Nephron (organoid): ENCODE measurements around the gene RHBDL3.

Experiments used
- H3K27ac Mint-ChIP-seq, 3 experiments: 2 replicates each; pipeline ENCODE4 v1.8.0; 2020; ENCODE audit warnings: mixed read lengths in 3 of 3, mild to moderate bottlenecking in 2 of 3, moderate library complexity in 1 of 3
- H3K27me3 Mint-ChIP-seq: 2 replicates; pipeline ENCODE4 v1.8.0; 2021; ENCODE audit warnings: low read depth, mild to moderate bottlenecking, moderate library complexity, mixed read lengths
- H3K36me3 Mint-ChIP-seq: 2 replicates; pipeline ENCODE4 v1.8.0; 2020; ENCODE audit warnings: low read depth, mixed read lengths
- H3K4me1 Mint-ChIP-seq: 2 replicates; pipeline ENCODE4 v1.8.0; 2020; ENCODE audit warnings: mixed read lengths
- H3K4me3 Mint-ChIP-seq, 3 experiments: 2 replicates each; pipeline ENCODE4 v1.8.0; 2020; ENCODE audit warnings: mild to moderate bottlenecking in 3 of 3, mixed read lengths in 3 of 3, moderate library complexity in 2 of 3
- H3K9me3 Mint-ChIP-seq: 2 replicates; pipeline ENCODE4 v1.8.0; 2020; ENCODE audit warnings: mixed read lengths
- CTCF ChIP-seq, 3 experiments: fragments of 200-600 bp; sonication (generic); IDR thresholded peaks; one replicate each; pipeline ENCODE4 v1.5.0; 2021; ENCODE audit warnings: antibody characterized with exemption in 3 of 3; ENCODE audit not compliant: unreplicated experiment in 3 of 3

The RHBDL3 gene

GRCh38 chr17:32298298-32298697, 32.7 kb downstream of the RHBDL3 start:
- Mint-ChIP-seq H3K9me3 (no peaks in the 10 kb centered on the region), H3K27ac (no peak overlapping the region), H3K4me3 (no peak overlapping the region), H3K4me1 (peaks cover 20% of the 10 kb centered on the region), H3K27me3 (peaks cover 21% of the 10 kb centered on the region), H3K36me3 (no peaks in the 10 kb centered on the region)
- TF ChIP-seq CTCF (IDR thresholded peaks at IDR 0.05; ENCODE audit: unreplicated experiment in 3 of 3), result no peak

- H3K36me3 Mint-ChIP-seq, result no peaks in the 10 kb centered on the region
- H3K27ac Mint-ChIP-seq, result no peak overlapping the region
- peaks cover 22% of the 10 kb centered on the region for H3K27me3 Mint-ChIP-seq
- H3K4me1 Mint-ChIP-seq, result peaks cover 27% of the 10 kb centered on the region
- no peak overlapping the region for H3K4me3 Mint-ChIP-seq
- TF ChIP-seq CTCF (IDR thresholded peaks at IDR 0.05; ENCODE audit: unreplicated experiment in 3 of 3), result no peak
- no peaks in the 10 kb centered on the region for H3K9me3 Mint-ChIP-seq
Observed at GRCh38 chr17:32298721-32299579, 33.3 kb downstream of the RHBDL3 start.

GRCh38 chr17:32299580-32300164, 34.0 kb downstream of the RHBDL3 start:
- Mint-ChIP-seq H3K9me3 (no peaks in the 10 kb centered on the region), H3K27me3 (peaks cover 22% of the 10 kb centered on the region), H3K36me3 (no peaks in the 10 kb centered on the region), H3K4me1 (peaks cover 31% of the 10 kb centered on the region), H3K4me3 (no peak overlapping the region), H3K27ac (no peak overlapping the region)
- TF ChIP-seq CTCF (IDR thresholded peaks at IDR 0.05; ENCODE audit: unreplicated experiment in 3 of 3), result no peak

- no peaks in the 10 kb centered on the region for H3K9me3 Mint-ChIP-seq
- TF ChIP-seq CTCF (IDR thresholded peaks at IDR 0.05; ENCODE audit: unreplicated experiment in 3 of 3), result no peak
- no peak overlapping the region for H3K4me3 Mint-ChIP-seq
- H3K27ac Mint-ChIP-seq, result no peak overlapping the region
- no peaks in the 10 kb centered on the region for H3K36me3 Mint-ChIP-seq
- H3K4me1 Mint-ChIP-seq, result peaks cover 31% of the 10 kb centered on the region
- H3K27me3 Mint-ChIP-seq, result peaks cover 22% of the 10 kb centered on the region
Observed at GRCh38 chr17:32302037-32302436, 36.4 kb downstream of the RHBDL3 start.

- peaks cover 22% of the 10 kb centered on the region for H3K27me3 Mint-ChIP-seq
- no peaks in the 10 kb centered on the region for H3K9me3 Mint-ChIP-seq
- peaks cover 31% of the 10 kb centered on the region for H3K4me1 Mint-ChIP-seq
- H3K4me3 Mint-ChIP-seq, result no peak overlapping the region
- H3K36me3 Mint-ChIP-seq, result no peaks in the 10 kb centered on the region
- no peak for TF ChIP-seq CTCF (IDR thresholded peaks at IDR 0.05; ENCODE audit: unreplicated experiment in 3 of 3)
- H3K27ac Mint-ChIP-seq, result peak overlapping the region in 2 of 3 experiments; percentile 3
Observed at GRCh38 chr17:32302860-32303649, 37.4 kb downstream of the RHBDL3 start.
